Endodermal cell (in vitro differentiated cells): ENCODE measurements around the gene BICD1. TPM values are rescaled to one million over a fixed set of nuclear protein-coding genes. Genes with fewer than 3 reads are reported as not detected.
A peak's percentile ranks its signal among the peaks of the same experiment; 100 is the strongest.

Experiments
- DNase-seq: peaks from one replicate; pipeline ENCODE4 v3.0.0-alpha.2; 2017
- H3K27ac ChIP-seq: 2 replicates; pipeline ENCODE4 v1.5.1; 2013; ENCODE audit warnings: mild to moderate bottlenecking, low read depth, low read length, moderate library complexity
- H3K27me3 ChIP-seq: 2 replicates; pipeline ENCODE4 v1.6.1; 2013; ENCODE audit warnings: mild to moderate bottlenecking, low read length, moderate library complexity; ENCODE audit not compliant: insufficient read depth, control insufficient read depth, poor library complexity, severe bottlenecking
- H3K36me3 ChIP-seq: 2 replicates; pipeline ENCODE4 v1.7.0; 2013; ENCODE audit warnings: mild to moderate bottlenecking, low read length, moderate library complexity; ENCODE audit not compliant: control insufficient read depth, insufficient read depth
- H3K4me1 ChIP-seq: one replicate; pipeline ENCODE4 v1.7.0; 2013; ENCODE audit warnings: low read length; ENCODE audit not compliant: control insufficient read depth, insufficient read depth
- H3K4me3 ChIP-seq: 2 replicates; pipeline ENCODE4 v1.5.1; 2013; ENCODE audit warnings: mild to moderate bottlenecking, low read length, moderate library complexity
- H3K9ac ChIP-seq: 2 replicates; pipeline ENCODE4 v1.6.1; 2013; ENCODE audit warnings: mild to moderate bottlenecking, low read length, moderate library complexity; ENCODE audit not compliant: poor library complexity, severe bottlenecking; ENCODE audit errors: extremely low read depth
- H3K9me3 ChIP-seq: 2 replicates; pipeline ENCODE4 v1.6.1; 2013; ENCODE audit warnings: mild to moderate bottlenecking, low read length, moderate library complexity; ENCODE audit not compliant: control insufficient read depth
- H3K27ac Mint-ChIP-seq: 2 replicates; pipeline ENCODE4 v1.8.0; 2020; ENCODE audit warnings: mixed read lengths
- H3K27me3 Mint-ChIP-seq: 2 replicates; pipeline ENCODE4 v1.8.0; 2021; ENCODE audit warnings: mild to moderate bottlenecking, mixed read lengths; ENCODE audit not compliant: insufficient read depth
- H3K36me3 Mint-ChIP-seq: 2 replicates; pipeline ENCODE4 v1.8.0; 2020; ENCODE audit warnings: low read depth, mixed read lengths
- H3K4me1 Mint-ChIP-seq: 2 replicates; pipeline ENCODE4 v1.8.0; 2020; ENCODE audit warnings: mixed read lengths
- H3K4me3 Mint-ChIP-seq: 2 replicates; pipeline ENCODE4 v1.8.0; 2020; ENCODE audit warnings: mild to moderate bottlenecking, moderate library complexity, mixed read lengths
- H3K9me3 Mint-ChIP-seq: 2 replicates; pipeline ENCODE4 v1.8.0; 2020; ENCODE audit warnings: mild to moderate bottlenecking, mixed read lengths
- WGBS, 2 experiments: methylation state at CpG; one replicate each; pipeline versions ENCODE4 v1.1.5 to v1.1.7; 2013; ENCODE audit warnings: missing lambda C conversion rate in 2 of 2, mixed read lengths in 1 of 2; ENCODE audit not compliant: insufficient coverage in 1 of 2, insufficient read length in 1 of 2; 5-methylcytosine and 5-hydroxymethylcytosine counted together
- total RNA-seq, 2 donors: library from RNA; stranded (reverse); fragmentation: NEBNext Ultra II Directional in 1 of 2; extraction: Animal tissue kit (Norgen Biotek cat#: 25700) in 1 of 2; gene quantifications; 2 replicates in 1 of 2; 3 replicates in 1 of 2; pipeline ENCODE4 v1.2.1, GENCODE V29; 2021
- TF ChIP-seq, protein P1 (sequence below): fragments of 200-600 bp; sonication (generic); conservative IDR thresholded peaks from 2 replicates; pipeline ENCODE4 v1.5.0; 2021; ENCODE audit warnings: antibody characterized with exemption, mild to moderate bottlenecking

The BICD1 gene
- total RNA-seq, 2 donors from 2014 or later = 56.0 to 101 TPM

- 68 to 80% methylated on average over 1 to 4 of the region's 4 CpGs for WGBS, 2 experiments
- Histone ChIP-seq H3K9me3 (peaks cover 11% of the 10 kb centered on the region), H3K36me3 (peaks cover 11% of the 10 kb centered on the region), H3K4me3 (no peak overlapping the region), H3K4me1 (no peaks in the 10 kb centered on the region), H3K27ac (no peak overlapping the region), H3K27me3 (no peaks in the 10 kb centered on the region), H3K9ac (no peak overlapping the region)
- Mint-ChIP-seq H3K9me3 (peaks cover 19% of the 10 kb centered on the region), H3K4me1 (peaks cover 4% of the 10 kb centered on the region), H3K27me3 (no peaks in the 10 kb centered on the region), H3K4me3 (no peak overlapping the region), H3K36me3 (peaks cover 31% of the 10 kb centered on the region), H3K27ac (no peak overlapping the region)
- DNase-seq = no peak
- TF ChIP-seq, protein P1, sequence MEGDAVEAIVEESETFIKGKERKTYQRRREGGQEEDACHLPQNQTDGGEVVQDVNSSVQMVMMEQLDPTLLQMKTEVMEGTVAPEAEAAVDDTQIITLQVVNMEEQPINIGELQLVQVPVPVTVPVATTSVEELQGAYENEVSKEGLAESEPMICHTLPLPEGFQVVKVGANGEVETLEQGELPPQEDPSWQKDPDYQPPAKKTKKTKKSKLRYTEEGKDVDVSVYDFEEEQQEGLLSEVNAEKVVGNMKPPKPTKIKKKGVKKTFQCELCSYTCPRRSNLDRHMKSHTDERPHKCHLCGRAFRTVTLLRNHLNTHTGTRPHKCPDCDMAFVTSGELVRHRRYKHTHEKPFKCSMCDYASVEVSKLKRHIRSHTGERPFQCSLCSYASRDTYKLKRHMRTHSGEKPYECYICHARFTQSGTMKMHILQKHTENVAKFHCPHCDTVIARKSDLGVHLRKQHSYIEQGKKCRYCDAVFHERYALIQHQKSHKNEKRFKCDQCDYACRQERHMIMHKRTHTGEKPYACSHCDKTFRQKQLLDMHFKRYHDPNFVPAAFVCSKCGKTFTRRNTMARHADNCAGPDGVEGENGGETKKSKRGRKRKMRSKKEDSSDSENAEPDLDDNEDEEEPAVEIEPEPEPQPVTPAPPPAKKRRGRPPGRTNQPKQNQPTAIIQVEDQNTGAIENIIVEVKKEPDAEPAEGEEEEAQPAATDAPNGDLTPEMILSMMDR = no peak
These were observed 134.2 kb downstream of the BICD1 start for GRCh38 chr12:32240831-32241230.

- Mint-ChIP-seq H3K9me3 (peaks cover 16% of the 10 kb centered on the region), H3K36me3 (peaks cover 29% of the 10 kb centered on the region), H3K4me1 (peaks cover 4% of the 10 kb centered on the region), H3K4me3 (no peak overlapping the region), H3K27ac (no peak overlapping the region), H3K27me3 (no peaks in the 10 kb centered on the region)
- Histone ChIP-seq H3K36me3 (peaks cover 3% of the 10 kb centered on the region), H3K9me3 (peaks cover 15% of the 10 kb centered on the region), H3K9ac (no peak overlapping the region), H3K27ac (no peak overlapping the region), H3K27me3 (no peaks in the 10 kb centered on the region), H3K4me1 (no peaks in the 10 kb centered on the region), H3K4me3 (no peak overlapping the region)
- DNase-seq = no peak
- TF ChIP-seq, protein P1 = no peak
- WGBS, 2 experiments = 94 to 95% methylated on average over 2 of the region's 2 CpGs
These were observed 136.0 kb downstream of the BICD1 start for GRCh38 chr12:32242641-32243040.

GRCh38 chr12:32248441-32249140 is 141.9 kb downstream of the BICD1 start:
- TF ChIP-seq, protein P1 = no peak
- 98 to 100% methylated on average over 2 to 5 of the region's 5 CpGs for WGBS, 2 experiments
- Histone ChIP-seq H3K27ac (no peak overlapping the region), H3K27me3 (no peaks in the 10 kb centered on the region), H3K4me1 (no peaks in the 10 kb centered on the region), H3K36me3 (no peaks in the 10 kb centered on the region), H3K9ac (no peak overlapping the region), H3K4me3 (no peak overlapping the region), H3K9me3 (peaks cover 22% of the 10 kb centered on the region)
- H3K27ac Mint-ChIP-seq = no peak overlapping the region
- peaks cover 20% of the 10 kb centered on the region for H3K36me3 Mint-ChIP-seq
- DNase-seq = peak; percentile 58
- H3K27me3 Mint-ChIP-seq = no peaks in the 10 kb centered on the region
- peaks cover 11% of the 10 kb centered on the region for H3K4me1 Mint-ChIP-seq
- peaks cover 17% of the 10 kb centered on the region for H3K9me3 Mint-ChIP-seq
- no peak overlapping the region for H3K4me3 Mint-ChIP-seq
